ENCODE data around the gene GALNT9.

The GALNT9 gene

GRCh38 chr12:132336451-132337413 lies 7.3 kb upstream of the GALNT9 start:
- TF ChIP-seq CTCF (IDR thresholded peaks at IDR 0.05), result no peak
- TF ChIP-seq ZFX (IDR thresholded peaks at IDR 0.05; ENCODE audit: borderline replicate concordance), result no peak
- H3K27ac ChIP-seq, result no peak overlapping the region

GRCh38 chr12:132335179-132335756 lies 5.9 kb upstream of the GALNT9 start:
- H3K27ac ChIP-seq, result no peak overlapping the region
- TF ChIP-seq CTCF (IDR thresholded peaks at IDR 0.05) (no peak), ZFX (IDR thresholded peaks at IDR 0.05; ENCODE audit: borderline replicate concordance) (no peak)

- H3K27ac ChIP-seq, result no peak overlapping the region
- no peak for TF ChIP-seq CTCF (IDR thresholded peaks at IDR 0.05)
- no peak for TF ChIP-seq ZFX (IDR thresholded peaks at IDR 0.05; ENCODE audit: borderline replicate concordance)
Observed at GRCh38 chr12:132333766-132334165, 4.4 kb upstream of the GALNT9 start.

- TF ChIP-seq ZFX (IDR thresholded peaks at IDR 0.05; ENCODE audit: borderline replicate concordance), result no peak
- TF ChIP-seq CTCF (IDR thresholded peaks at IDR 0.05), result no peak
- H3K27ac ChIP-seq, result no peak overlapping the region
Observed at GRCh38 chr12:132333273-132333672, 3.9 kb upstream of the GALNT9 start.

GRCh38 chr12:132330549-132330881 lies 1.1 kb upstream of the GALNT9 start:
- TF ChIP-seq ZFX (IDR thresholded peaks at IDR 0.05; ENCODE audit: borderline replicate concordance) (no peak), CTCF (IDR thresholded peaks at IDR 0.05) (no peak)
- no peak overlapping the region for H3K27ac ChIP-seq

- no peak overlapping the region for H3K27ac ChIP-seq
- TF ChIP-seq CTCF (IDR thresholded peaks at IDR 0.05) (no peak), ZFX (IDR thresholded peaks at IDR 0.05; ENCODE audit: borderline replicate concordance) (no peak)
Observed at GRCh38 chr12:132329720-132330548, 545 bp upstream of the GALNT9 start.

Data from 22Rv1 (cell line).